ENCODE measurements around the gene HMX2.
"Not testable (repeated sequence)": the region's sequence is repeated elsewhere in the genome, so short reads cannot be mapped to it uniquely, and the experiment has no call there.

DNA sequence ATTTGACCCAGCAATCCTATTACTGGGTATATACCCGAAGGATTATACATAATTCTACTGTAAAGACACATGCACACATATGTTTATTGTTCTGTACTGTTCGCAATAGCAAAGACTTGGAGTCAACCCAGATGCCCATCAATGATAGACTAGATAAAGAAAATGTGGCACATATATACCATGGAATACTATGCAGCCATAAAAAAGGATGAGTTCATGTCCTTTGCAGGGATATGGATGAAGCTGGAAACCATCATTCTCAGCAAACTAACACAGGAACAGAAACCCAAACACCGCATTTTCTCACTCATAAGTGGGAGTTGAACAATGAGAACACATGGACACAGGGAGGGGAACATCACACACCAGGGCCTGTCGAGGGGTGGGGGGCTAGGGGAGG, 30.5 kb downstream of the HMX2 start:
- TF ChIP-seq, protein P1, sequence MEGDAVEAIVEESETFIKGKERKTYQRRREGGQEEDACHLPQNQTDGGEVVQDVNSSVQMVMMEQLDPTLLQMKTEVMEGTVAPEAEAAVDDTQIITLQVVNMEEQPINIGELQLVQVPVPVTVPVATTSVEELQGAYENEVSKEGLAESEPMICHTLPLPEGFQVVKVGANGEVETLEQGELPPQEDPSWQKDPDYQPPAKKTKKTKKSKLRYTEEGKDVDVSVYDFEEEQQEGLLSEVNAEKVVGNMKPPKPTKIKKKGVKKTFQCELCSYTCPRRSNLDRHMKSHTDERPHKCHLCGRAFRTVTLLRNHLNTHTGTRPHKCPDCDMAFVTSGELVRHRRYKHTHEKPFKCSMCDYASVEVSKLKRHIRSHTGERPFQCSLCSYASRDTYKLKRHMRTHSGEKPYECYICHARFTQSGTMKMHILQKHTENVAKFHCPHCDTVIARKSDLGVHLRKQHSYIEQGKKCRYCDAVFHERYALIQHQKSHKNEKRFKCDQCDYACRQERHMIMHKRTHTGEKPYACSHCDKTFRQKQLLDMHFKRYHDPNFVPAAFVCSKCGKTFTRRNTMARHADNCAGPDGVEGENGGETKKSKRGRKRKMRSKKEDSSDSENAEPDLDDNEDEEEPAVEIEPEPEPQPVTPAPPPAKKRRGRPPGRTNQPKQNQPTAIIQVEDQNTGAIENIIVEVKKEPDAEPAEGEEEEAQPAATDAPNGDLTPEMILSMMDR (conservative IDR thresholded peaks at IDR 0.05): not testable (repeated sequence)
- not testable (repeated sequence) for TF ChIP-seq ZFX (IDR thresholded peaks at IDR 0.05)

Measured in C4-2B (cell line).